ENCODE measurements around the gene NELL1.

GRCh38 chr11:20672575-20672974 is 3.2 kb downstream of the NELL1 start:
- TF ChIP-seq CTCF (IDR thresholded peaks at IDR 0.05) (peak in 3 of 4 donors; percentile 28 to 34 (median 28)), POLR2A (IDR thresholded peaks at IDR 0.05) (no peak)
